Measurements from ENCODE around the gene GABPA.

GRCh38 chr21:25737421-25737820 lies 2.6 kb downstream of the GABPA start:
- TF ChIP-seq, protein P1, sequence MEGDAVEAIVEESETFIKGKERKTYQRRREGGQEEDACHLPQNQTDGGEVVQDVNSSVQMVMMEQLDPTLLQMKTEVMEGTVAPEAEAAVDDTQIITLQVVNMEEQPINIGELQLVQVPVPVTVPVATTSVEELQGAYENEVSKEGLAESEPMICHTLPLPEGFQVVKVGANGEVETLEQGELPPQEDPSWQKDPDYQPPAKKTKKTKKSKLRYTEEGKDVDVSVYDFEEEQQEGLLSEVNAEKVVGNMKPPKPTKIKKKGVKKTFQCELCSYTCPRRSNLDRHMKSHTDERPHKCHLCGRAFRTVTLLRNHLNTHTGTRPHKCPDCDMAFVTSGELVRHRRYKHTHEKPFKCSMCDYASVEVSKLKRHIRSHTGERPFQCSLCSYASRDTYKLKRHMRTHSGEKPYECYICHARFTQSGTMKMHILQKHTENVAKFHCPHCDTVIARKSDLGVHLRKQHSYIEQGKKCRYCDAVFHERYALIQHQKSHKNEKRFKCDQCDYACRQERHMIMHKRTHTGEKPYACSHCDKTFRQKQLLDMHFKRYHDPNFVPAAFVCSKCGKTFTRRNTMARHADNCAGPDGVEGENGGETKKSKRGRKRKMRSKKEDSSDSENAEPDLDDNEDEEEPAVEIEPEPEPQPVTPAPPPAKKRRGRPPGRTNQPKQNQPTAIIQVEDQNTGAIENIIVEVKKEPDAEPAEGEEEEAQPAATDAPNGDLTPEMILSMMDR (optimal IDR thresholded peaks at IDR 0.05 in 1 of 3, IDR thresholded peaks at IDR 0.05 in 1 of 3, conservative IDR thresholded peaks at IDR 0.05 in 1 of 3; ENCODE audit: extremely low read depth in 1 of 3, insufficient read depth in 2 of 3, low read length in 3 of 3), result no peak
- TF ChIP-seq EZH2 (IDR thresholded peaks at IDR 0.05; ENCODE audit: low read length), result no peak
